Astrocyte (in vitro differentiated cells and primary cell): ENCODE data around the gene CLDN4. TPM values are rescaled to one million over a fixed set of nuclear protein-coding genes. Genes with fewer than 3 reads are reported as not detected.

Source experiments
- DNase-seq: peaks from one replicate; pipeline ENCODE4 v3.0.0-alpha.2; 2010; ENCODE audit warnings: low read depth
- FAIRE-seq: peaks from 2 replicates; lab custom pipeline; 2011; peaks lifted over from hg19 to GRCh38; lab: Jason Lieb, UNC
- H2AFZ ChIP-seq: 2 replicates; pipeline ENCODE4 v1.6.0; 2012; ENCODE audit warnings: low read depth, low read length, inconsistent platforms
- H3K27ac ChIP-seq: 2 replicates; pipeline ENCODE4 v1.5.1; 2011; ENCODE audit warnings: low read depth, low read length, inconsistent platforms
- H3K27me3 ChIP-seq: 2 replicates; pipeline ENCODE4 v1.6.0; 2011; ENCODE audit warnings: low read length, inconsistent platforms; ENCODE audit not compliant: insufficient read depth
- H3K36me3 ChIP-seq: 2 replicates; pipeline ENCODE4 v1.5.1; 2011; ENCODE audit warnings: low read length, inconsistent platforms; ENCODE audit not compliant: insufficient read depth
- H3K4me1 ChIP-seq: 2 replicates; pipeline ENCODE4 v1.5.1; 2011; ENCODE audit warnings: low read length, inconsistent platforms; ENCODE audit not compliant: insufficient read depth
- H3K4me2 ChIP-seq: 2 replicates; pipeline ENCODE4 v1.6.0; 2012; ENCODE audit warnings: low read length, inconsistent platforms
- H3K4me3 ChIP-seq: 2 replicates; pipeline ENCODE4 v1.5.1; 2011; ENCODE audit warnings: low read depth, mild to moderate bottlenecking, low read length, inconsistent platforms; ENCODE audit not compliant: insufficient read depth
- H3K79me2 ChIP-seq: 2 replicates; pipeline ENCODE4 v1.6.0; 2012; ENCODE audit warnings: mild to moderate bottlenecking, low read length, inconsistent platforms; ENCODE audit not compliant: insufficient read depth
- H3K9ac ChIP-seq: 2 replicates; pipeline ENCODE4 v1.6.0; 2012; ENCODE audit warnings: mild to moderate bottlenecking, low read length, inconsistent platforms
- H3K9me3 ChIP-seq: 2 replicates; pipeline ENCODE4 v1.5.1; 2012; ENCODE audit warnings: low read depth, mild to moderate bottlenecking, low read length, inconsistent platforms; ENCODE audit not compliant: insufficient read depth
- H4K20me1 ChIP-seq: 2 replicates; pipeline ENCODE4 v1.6.0; 2012; ENCODE audit warnings: low read length, inconsistent platforms; ENCODE audit not compliant: insufficient read depth
- H3K27ac Mint-ChIP-seq: one replicate; pipeline ENCODE4 v1.8.0; 2021; ENCODE audit warnings: mild to moderate bottlenecking, mixed read lengths; ENCODE audit not compliant: unreplicated experiment
- H3K27me3 Mint-ChIP-seq: one replicate; pipeline ENCODE4 v1.8.0; 2021; ENCODE audit warnings: low read depth, mixed read lengths; ENCODE audit not compliant: unreplicated experiment
- H3K36me3 Mint-ChIP-seq: one replicate; pipeline ENCODE4 v1.8.0; 2021; ENCODE audit warnings: low read depth, mixed read lengths; ENCODE audit not compliant: unreplicated experiment
- H3K4me1 Mint-ChIP-seq: one replicate; pipeline ENCODE4 v1.8.0; 2021; ENCODE audit warnings: low read depth, mixed read lengths; ENCODE audit not compliant: unreplicated experiment
- H3K4me3 Mint-ChIP-seq: one replicate; pipeline ENCODE4 v1.8.0; 2021; ENCODE audit warnings: mild to moderate bottlenecking, moderate library complexity, mixed read lengths; ENCODE audit not compliant: unreplicated experiment
- H3K9me3 Mint-ChIP-seq: one replicate; pipeline ENCODE4 v1.8.0; 2021; ENCODE audit warnings: mild to moderate bottlenecking, mixed read lengths; ENCODE audit not compliant: unreplicated experiment
- EZH2 ChIP-seq: IDR thresholded peaks from 2 replicates; pipeline ENCODE4 v1.6.1; 2012; ENCODE audit warnings: mild to moderate bottlenecking, low read length, inconsistent platforms; ENCODE audit not compliant: insufficient read depth
- total RNA-seq: library from RNA; stranded (reverse); gene quantifications from 2 replicates; pipeline ENCODE4 v1.2.1, GENCODE V29; 2021
- TF ChIP-seq, protein P1 (sequence below): IDR thresholded peaks from 2 replicates; pipeline ENCODE4 v1.5.1; 2011; ENCODE audit warnings: low read depth, mild to moderate bottlenecking, inconsistent platforms, low read length, moderate library complexity; ENCODE audit not compliant: insufficient read depth

Gene CLDN4
- total RNA-seq, 1 donor from 2014 or later, result 32.5 TPM

DNA sequence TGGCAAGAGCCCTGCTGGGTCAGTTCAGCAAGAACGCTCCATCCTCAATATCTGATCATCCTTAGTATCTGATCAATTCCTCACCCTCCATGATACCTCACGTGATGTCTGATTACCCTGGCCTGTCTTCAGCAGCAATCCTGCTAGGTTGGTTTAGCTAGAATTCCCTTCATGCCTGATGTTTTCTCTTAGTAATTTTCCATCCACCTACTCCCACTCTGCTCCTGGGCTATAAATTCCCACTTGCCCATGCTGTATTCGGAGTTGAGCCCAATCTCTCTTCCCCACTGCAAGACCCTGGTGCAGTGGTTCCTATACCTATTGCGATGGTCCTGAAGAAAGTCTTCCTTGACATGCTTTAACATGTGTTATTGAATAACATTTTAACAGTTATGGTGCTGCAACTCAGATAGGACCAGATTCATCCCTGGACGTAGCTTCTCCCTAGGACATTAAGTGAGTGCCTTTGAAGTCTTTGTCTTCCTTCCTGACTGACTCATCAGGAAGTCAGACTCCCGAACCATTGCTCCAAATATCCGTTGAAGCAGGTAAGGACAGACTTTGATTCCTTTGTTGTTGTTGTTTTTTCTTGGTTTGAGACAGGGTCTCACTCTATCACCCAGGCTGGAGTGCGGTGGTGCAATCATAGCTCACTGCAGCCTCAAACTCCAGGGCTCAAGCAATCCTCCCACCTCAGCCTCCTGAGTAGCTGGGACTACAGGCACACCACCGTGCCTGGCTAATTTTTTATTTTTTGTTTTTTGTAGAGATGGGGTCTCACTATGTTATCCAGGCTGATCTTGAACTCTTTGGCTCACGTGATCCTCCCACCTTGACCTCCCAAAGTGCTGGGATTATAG lies 31.3 kb upstream of the CLDN4 start:
- H3K9me3 Mint-ChIP-seq, result no peaks in the 10 kb centered on the region
- Histone ChIP-seq H3K79me2 (no peaks in the 10 kb centered on the region), H3K9me3 (no peaks in the 10 kb centered on the region), H3K36me3 (no peaks in the 10 kb centered on the region), H4K20me1 (no peaks in the 10 kb centered on the region), H3K4me3 (no peak overlapping the region), H3K27me3 (no peaks in the 10 kb centered on the region), H3K9ac (no peak overlapping the region), H2AFZ (peak overlapping the region; percentile 51), H3K4me2 (no peak overlapping the region), H3K4me1 (no peaks in the 10 kb centered on the region), H3K27ac (no peak overlapping the region)
- TF ChIP-seq, protein P1, sequence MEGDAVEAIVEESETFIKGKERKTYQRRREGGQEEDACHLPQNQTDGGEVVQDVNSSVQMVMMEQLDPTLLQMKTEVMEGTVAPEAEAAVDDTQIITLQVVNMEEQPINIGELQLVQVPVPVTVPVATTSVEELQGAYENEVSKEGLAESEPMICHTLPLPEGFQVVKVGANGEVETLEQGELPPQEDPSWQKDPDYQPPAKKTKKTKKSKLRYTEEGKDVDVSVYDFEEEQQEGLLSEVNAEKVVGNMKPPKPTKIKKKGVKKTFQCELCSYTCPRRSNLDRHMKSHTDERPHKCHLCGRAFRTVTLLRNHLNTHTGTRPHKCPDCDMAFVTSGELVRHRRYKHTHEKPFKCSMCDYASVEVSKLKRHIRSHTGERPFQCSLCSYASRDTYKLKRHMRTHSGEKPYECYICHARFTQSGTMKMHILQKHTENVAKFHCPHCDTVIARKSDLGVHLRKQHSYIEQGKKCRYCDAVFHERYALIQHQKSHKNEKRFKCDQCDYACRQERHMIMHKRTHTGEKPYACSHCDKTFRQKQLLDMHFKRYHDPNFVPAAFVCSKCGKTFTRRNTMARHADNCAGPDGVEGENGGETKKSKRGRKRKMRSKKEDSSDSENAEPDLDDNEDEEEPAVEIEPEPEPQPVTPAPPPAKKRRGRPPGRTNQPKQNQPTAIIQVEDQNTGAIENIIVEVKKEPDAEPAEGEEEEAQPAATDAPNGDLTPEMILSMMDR, result no peak
- TF ChIP-seq EZH2, result no peak
- peaks cover 5% of the 10 kb centered on the region for H3K4me1 Mint-ChIP-seq
- H3K27ac Mint-ChIP-seq, result no peak overlapping the region
- H3K27me3 Mint-ChIP-seq, result no peaks in the 10 kb centered on the region
- DNase-seq, result no peak
- no peak overlapping the region for H3K4me3 Mint-ChIP-seq
- no peaks in the 10 kb centered on the region for H3K36me3 Mint-ChIP-seq
- no peak for FAIRE-seq

DNA sequence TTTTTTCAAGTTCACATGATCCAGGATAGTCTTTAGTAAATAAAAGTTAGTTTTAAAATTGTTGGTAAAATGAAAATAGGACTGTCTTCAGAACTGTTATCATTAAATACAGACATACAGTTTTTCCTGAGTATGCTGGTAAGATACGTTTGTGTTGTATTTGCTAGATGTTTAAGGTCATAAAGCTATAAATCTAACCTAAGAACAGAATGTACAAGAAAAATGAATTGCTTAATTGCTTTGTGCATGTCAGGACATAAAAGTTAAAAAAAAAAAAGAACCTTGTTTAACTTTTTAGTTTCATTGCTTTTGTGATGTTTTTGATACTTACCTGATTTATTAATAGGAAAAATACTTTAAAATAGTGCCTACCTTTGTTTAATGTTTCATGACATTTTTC lies 29.2 kb upstream of the CLDN4 start:
- H3K27ac ChIP-seq, result no peak overlapping the region
- no peak overlapping the region for H3K4me2 ChIP-seq
- no peak overlapping the region for H2AFZ ChIP-seq
- no peaks in the 10 kb centered on the region for H3K27me3 ChIP-seq
- TF ChIP-seq EZH2, result no peak
- TF ChIP-seq, protein P1, result no peak
- no peaks in the 10 kb centered on the region for H3K4me1 ChIP-seq
- no peaks in the 10 kb centered on the region for H3K36me3 Mint-ChIP-seq
- H3K4me3 ChIP-seq, result no peak overlapping the region
- DNase-seq (no peak), FAIRE-seq (no peak)
- peaks cover 5% of the 10 kb centered on the region for H3K4me1 Mint-ChIP-seq
- H3K27me3 Mint-ChIP-seq, result no peaks in the 10 kb centered on the region
- no peak overlapping the region for H3K27ac Mint-ChIP-seq
- H3K9me3 Mint-ChIP-seq, result no peaks in the 10 kb centered on the region
- H4K20me1 ChIP-seq, result no peaks in the 10 kb centered on the region
- H3K9me3 ChIP-seq, result no peaks in the 10 kb centered on the region
- H3K79me2 ChIP-seq, result no peaks in the 10 kb centered on the region
- no peaks in the 10 kb centered on the region for H3K36me3 ChIP-seq
- H3K4me3 Mint-ChIP-seq, result no peak overlapping the region
- H3K9ac ChIP-seq, result no peak overlapping the region

DNA sequence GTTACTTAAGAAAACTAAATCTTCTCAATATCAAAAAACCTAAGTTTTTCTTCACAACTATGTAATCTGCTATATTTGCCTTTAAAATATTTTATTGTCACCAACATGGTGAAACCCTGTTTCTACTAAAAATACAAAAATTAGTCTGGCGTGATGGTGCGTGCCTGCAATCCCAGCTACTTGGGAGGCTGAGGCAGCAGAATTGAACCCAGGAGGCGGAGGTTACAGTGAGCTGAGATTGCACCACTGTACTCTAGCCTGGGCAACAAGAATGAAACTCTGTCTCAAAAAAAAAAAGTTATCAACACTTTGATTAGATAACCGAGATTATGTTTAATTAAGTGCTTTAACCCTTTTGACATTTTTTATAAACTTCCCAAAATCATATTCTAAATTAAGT lies 28.3 kb upstream of the CLDN4 start:
- H3K4me3 Mint-ChIP-seq, result no peak overlapping the region
- Histone ChIP-seq H4K20me1 (no peaks in the 10 kb centered on the region), H3K9me3 (no peaks in the 10 kb centered on the region), H3K9ac (no peak overlapping the region), H3K36me3 (no peaks in the 10 kb centered on the region), H3K4me3 (no peak overlapping the region), H3K79me2 (no peaks in the 10 kb centered on the region), H3K27me3 (no peaks in the 10 kb centered on the region), H3K4me2 (no peak overlapping the region), H3K4me1 (no peaks in the 10 kb centered on the region), H3K27ac (no peak overlapping the region), H2AFZ (no peak overlapping the region)
- no peak for DNase-seq
- H3K27ac Mint-ChIP-seq, result no peak overlapping the region
- TF ChIP-seq EZH2, result no peak
- TF ChIP-seq, protein P1, result no peak
- no peaks in the 10 kb centered on the region for H3K27me3 Mint-ChIP-seq
- peaks cover 5% of the 10 kb centered on the region for H3K4me1 Mint-ChIP-seq
- no peaks in the 10 kb centered on the region for H3K36me3 Mint-ChIP-seq
- no peaks in the 10 kb centered on the region for H3K9me3 Mint-ChIP-seq
- no peak for FAIRE-seq
